Neural progenitor cell (in vitro differentiated cells): ENCODE data around the gene SRSF4. TPM values are rescaled to one million over a fixed set of nuclear protein-coding genes. Genes with fewer than 3 reads are reported as not detected.
"Not testable (repeated sequence)": the region's sequence is repeated elsewhere in the genome, so short reads cannot be mapped to it uniquely, and the experiment has no call there.

Experiments used
- DNase-seq: peaks from one replicate; pipeline ENCODE4 v3.0.0-alpha.2; 2016; ENCODE audit warnings: low spot score
- H2AFZ ChIP-seq: fragments of 200-600 bp; sonication (generic); replicated peaks from 2 replicates; pipeline ENCODE4 v1.6.1; 2016; ENCODE audit warnings: antibody characterized with exemption
- H3F3A ChIP-seq: fragments of 200-600 bp; sonication (generic); 2 replicates; pipeline ENCODE4 v1.6.1; 2016; ENCODE audit warnings: antibody characterized with exemption, low read depth
- H3K27ac ChIP-seq: fragments of 200-600 bp; sonication (generic); 2 replicates; pipeline ENCODE4 v1.5.1; 2016; ENCODE audit warnings: mild to moderate bottlenecking
- H3K27me3 ChIP-seq: fragments of 200-600 bp; sonication (generic); 2 replicates; pipeline ENCODE4 v1.6.1; 2016; ENCODE audit warnings: mild to moderate bottlenecking, moderate library complexity
- H3K36me3 ChIP-seq: fragments of 200-600 bp; sonication (generic); 2 replicates; pipeline ENCODE4 v1.5.1; 2016
- H3K4me1 ChIP-seq: fragments of 200-600 bp; sonication (generic); 2 replicates; pipeline ENCODE4 v1.6.1; 2016; ENCODE audit warnings: mixed run types
- H3K4me2 ChIP-seq: fragments of 200-600 bp; sonication (generic); 2 replicates; pipeline ENCODE4 v1.6.1; 2016
- H3K4me3 ChIP-seq: fragments of 200-600 bp; sonication (generic); 2 replicates; pipeline ENCODE4 v1.5.1; 2016
- H3K79me2 ChIP-seq: fragments of 200-600 bp; sonication (generic); 2 replicates; pipeline ENCODE4 v1.6.1; 2016; ENCODE audit warnings: low read depth
- H3K9ac ChIP-seq: fragments of 200-600 bp; sonication (generic); 2 replicates; pipeline ENCODE4 v1.6.1; 2016
- H3K9me3 ChIP-seq: fragments of 200-600 bp; sonication (generic); 2 replicates; pipeline ENCODE4 v1.5.1; 2016; ENCODE audit warnings: low read depth
- H4K20me1 ChIP-seq: fragments of 200-600 bp; sonication (generic); 2 replicates; pipeline ENCODE4 v1.6.1; 2016; ENCODE audit warnings: low read depth
- H3K27ac Mint-ChIP-seq: 3 replicates; pipeline ENCODE4 v1.8.0; 2021; ENCODE audit warnings: mixed read lengths
- H3K27me3 Mint-ChIP-seq: 2 replicates; pipeline ENCODE4 v1.8.0; 2022; ENCODE audit warnings: low read depth, mild to moderate bottlenecking, inconsistent platforms, moderate library complexity, mixed read lengths; ENCODE audit not compliant: insufficient read depth
- H3K36me3 Mint-ChIP-seq: 3 replicates; pipeline ENCODE4 v1.8.0; 2021; ENCODE audit warnings: mixed read lengths
- H3K4me1 Mint-ChIP-seq: 3 replicates; pipeline ENCODE4 v1.8.0; 2021; ENCODE audit warnings: mixed read lengths
- H3K4me3 Mint-ChIP-seq: 3 replicates; pipeline ENCODE4 v1.8.0; 2021; ENCODE audit warnings: mild to moderate bottlenecking, moderate library complexity, mixed read lengths
- H3K9me3 Mint-ChIP-seq: 3 replicates; pipeline ENCODE4 v1.8.0; 2020; ENCODE audit warnings: mixed read lengths
- EZH2 ChIP-seq: fragments of 200-600 bp; sonication (generic); IDR thresholded peaks from 2 replicates; pipeline ENCODE4 v1.6.1; 2017; ENCODE audit warnings: antibody characterized with exemption, mild to moderate bottlenecking, moderate library complexity
- EZH2phosphoT487 ChIP-seq: fragments of 200-600 bp; sonication (generic); IDR thresholded peaks from 2 replicates; pipeline ENCODE4 v1.6.1; 2017; ENCODE audit warnings: antibody characterized with exemption
- total RNA-seq: library from RNA; depleted of rRNA; stranded (reverse); fragments of >200 nt; gene quantifications from 2 replicates; pipeline ENCODE4 v1.2.3, GENCODE V29; 2015; ENCODE audit warnings: low replicate concordance
- TF ChIP-seq, protein P1 (sequence below): fragments of 200-600 bp; sonication (generic); IDR thresholded peaks from 2 replicates; pipeline ENCODE4 v1.5.1; 2017; ENCODE audit warnings: antibody characterized with exemption, mild to moderate bottlenecking

SRSF4 gene
- total RNA-seq, 1 donor from 2014 or later = 73.2 TPM

DNA sequence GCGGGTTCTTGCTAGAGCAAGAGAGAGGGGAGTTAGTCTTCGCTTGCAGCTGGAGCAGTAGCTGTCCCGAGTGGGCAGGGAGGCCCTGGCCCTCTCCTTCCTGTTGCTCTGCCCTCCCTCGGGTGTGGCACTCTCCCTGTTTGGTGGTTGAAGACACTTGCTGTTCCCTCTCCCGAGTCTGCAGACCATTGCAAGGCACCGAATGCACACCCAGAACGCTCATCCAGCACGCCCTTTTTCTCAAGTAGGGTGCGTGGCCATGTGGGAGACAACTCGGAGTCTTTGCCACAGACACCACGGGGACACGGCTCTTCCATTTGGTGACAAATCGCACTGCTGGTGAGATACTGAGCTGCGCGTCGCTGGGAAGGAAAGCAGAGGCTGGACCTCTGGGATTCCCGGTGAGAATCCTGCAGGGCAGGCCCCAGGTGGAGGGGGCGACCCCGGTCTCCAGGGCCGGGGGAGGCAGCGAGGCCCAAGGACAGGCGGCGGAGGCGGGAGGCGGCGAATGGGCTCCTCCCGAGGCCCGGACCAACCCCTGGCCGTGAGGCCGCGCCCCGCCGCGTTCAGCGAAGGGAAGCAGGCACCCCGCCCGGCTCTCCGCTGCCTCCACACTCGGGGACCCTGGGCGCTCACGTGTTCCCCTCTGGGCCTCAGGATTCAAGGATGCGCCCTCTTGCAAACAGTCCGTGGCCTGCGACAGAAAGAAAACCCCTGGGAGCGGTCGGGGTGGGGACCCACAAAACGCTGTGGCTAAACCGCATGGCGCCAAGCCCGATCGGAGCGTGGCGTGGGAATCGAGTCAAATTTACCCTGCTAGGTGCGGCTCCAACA is 47.6 kb downstream of the SRSF4 start:
- no peaks in the 10 kb centered on the region for H3K27me3 ChIP-seq

DNA sequence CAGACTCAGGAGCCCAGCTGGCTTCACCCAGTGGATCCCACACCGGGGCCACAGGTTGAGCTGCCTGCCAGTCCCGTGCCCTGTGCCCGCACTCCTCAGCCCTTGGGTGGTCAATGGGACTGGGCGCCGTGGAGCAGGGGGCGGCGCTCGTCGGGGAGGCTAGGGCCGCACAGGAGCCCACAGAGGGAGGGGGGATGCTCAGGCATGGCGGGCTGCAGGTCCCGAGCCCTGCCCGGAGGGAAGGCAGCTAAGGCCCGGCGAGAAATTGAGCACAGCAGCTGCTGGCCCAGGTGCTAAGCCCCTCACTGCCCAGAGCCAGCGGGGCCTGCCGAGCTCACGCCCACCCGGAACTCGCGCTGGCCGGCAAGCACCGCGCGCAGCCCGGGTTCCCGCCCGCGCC is 50.6 kb downstream of the SRSF4 start:
- not testable (repeated sequence) for H3F3A ChIP-seq, H3K27ac Mint-ChIP-seq, H4K20me1 ChIP-seq, H3K4me1 ChIP-seq, H3K27me3 ChIP-seq, H3K9me3 ChIP-seq, H3K4me3 Mint-ChIP-seq, H3K79me2 ChIP-seq, DNase-seq, H3K9me3 Mint-ChIP-seq, H3K9ac ChIP-seq, H3K27me3 Mint-ChIP-seq, H3K27ac ChIP-seq, H3K4me3 ChIP-seq, H2AFZ ChIP-seq, H3K36me3 ChIP-seq, H3K36me3 Mint-ChIP-seq, H3K4me2 ChIP-seq
- peaks cover 13% of the 10 kb centered on the region for H3K4me1 Mint-ChIP-seq

More for the DNA sequence above, 47.6 kb downstream of the SRSF4 start:
- Mint-ChIP-seq H3K27ac (peak overlapping the region; percentile 46), H3K27me3 (peaks cover 2% of the 10 kb centered on the region), H3K4me3 (no peak overlapping the region), H3K9me3 (no peaks in the 10 kb centered on the region), H3K36me3 (no peaks in the 10 kb centered on the region), H3K4me1 (peaks cover 17% of the 10 kb centered on the region)
- no peaks in the 10 kb centered on the region for H3F3A ChIP-seq
- no peak overlapping the region for H3K4me3 ChIP-seq
- no peaks in the 10 kb centered on the region for H4K20me1 ChIP-seq
- H3K4me2 ChIP-seq = no peak overlapping the region
- H3K4me1 ChIP-seq = no peaks in the 10 kb centered on the region
- no peak overlapping the region for H2AFZ ChIP-seq
- no peaks in the 10 kb centered on the region for H3K9me3 ChIP-seq
- no peak overlapping the region for H3K9ac ChIP-seq
- no peak for DNase-seq
- no peaks in the 10 kb centered on the region for H3K36me3 ChIP-seq
- TF ChIP-seq EZH2phosphoT487 = no peak
- TF ChIP-seq, protein P1, sequence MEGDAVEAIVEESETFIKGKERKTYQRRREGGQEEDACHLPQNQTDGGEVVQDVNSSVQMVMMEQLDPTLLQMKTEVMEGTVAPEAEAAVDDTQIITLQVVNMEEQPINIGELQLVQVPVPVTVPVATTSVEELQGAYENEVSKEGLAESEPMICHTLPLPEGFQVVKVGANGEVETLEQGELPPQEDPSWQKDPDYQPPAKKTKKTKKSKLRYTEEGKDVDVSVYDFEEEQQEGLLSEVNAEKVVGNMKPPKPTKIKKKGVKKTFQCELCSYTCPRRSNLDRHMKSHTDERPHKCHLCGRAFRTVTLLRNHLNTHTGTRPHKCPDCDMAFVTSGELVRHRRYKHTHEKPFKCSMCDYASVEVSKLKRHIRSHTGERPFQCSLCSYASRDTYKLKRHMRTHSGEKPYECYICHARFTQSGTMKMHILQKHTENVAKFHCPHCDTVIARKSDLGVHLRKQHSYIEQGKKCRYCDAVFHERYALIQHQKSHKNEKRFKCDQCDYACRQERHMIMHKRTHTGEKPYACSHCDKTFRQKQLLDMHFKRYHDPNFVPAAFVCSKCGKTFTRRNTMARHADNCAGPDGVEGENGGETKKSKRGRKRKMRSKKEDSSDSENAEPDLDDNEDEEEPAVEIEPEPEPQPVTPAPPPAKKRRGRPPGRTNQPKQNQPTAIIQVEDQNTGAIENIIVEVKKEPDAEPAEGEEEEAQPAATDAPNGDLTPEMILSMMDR = no peak
- no peak for TF ChIP-seq EZH2
- no peak overlapping the region for H3K27ac ChIP-seq
- H3K79me2 ChIP-seq = no peaks in the 10 kb centered on the region

DNA sequence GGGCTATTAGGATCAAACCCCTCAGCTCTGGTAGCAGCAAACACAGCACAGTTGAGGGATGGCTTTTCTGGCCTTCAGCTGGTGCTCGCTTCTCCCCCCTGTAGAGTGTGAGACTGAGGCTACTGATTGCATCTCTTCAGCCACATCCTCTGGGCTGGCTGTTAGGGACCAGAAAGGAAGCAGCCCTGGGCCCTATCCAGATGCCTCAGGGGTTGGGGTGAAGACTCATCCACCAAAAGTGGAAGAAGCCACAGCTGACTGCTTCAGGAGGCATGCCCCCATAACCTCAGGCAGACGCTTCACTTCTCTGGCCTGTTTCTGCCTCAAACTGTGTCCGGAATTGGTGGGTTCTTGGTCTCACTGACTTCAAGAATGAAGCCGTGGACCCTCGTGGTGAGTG is 51.8 kb downstream of the SRSF4 start:
- peaks cover 17% of the 10 kb centered on the region for H3K4me1 Mint-ChIP-seq
- no peaks in the 10 kb centered on the region for H3K36me3 Mint-ChIP-seq
- H3K9ac ChIP-seq = no peak overlapping the region
- DNase-seq = no peak
- no peak overlapping the region for H3K27ac Mint-ChIP-seq
- H3K79me2 ChIP-seq = no peaks in the 10 kb centered on the region
- H3K27me3 Mint-ChIP-seq = peaks cover 9% of the 10 kb centered on the region
- no peak overlapping the region for H2AFZ ChIP-seq
- H4K20me1 ChIP-seq = no peaks in the 10 kb centered on the region
- peaks cover 10% of the 10 kb centered on the region for H3F3A ChIP-seq
- H3K4me2 ChIP-seq = no peak overlapping the region
- H3K27ac ChIP-seq = no peak overlapping the region
- TF ChIP-seq, protein P1 = no peak
- TF ChIP-seq EZH2 (no peak), EZH2phosphoT487 (no peak)
- H3K36me3 ChIP-seq = no peaks in the 10 kb centered on the region
- no peak overlapping the region for H3K4me3 Mint-ChIP-seq
- H3K9me3 Mint-ChIP-seq = no peaks in the 10 kb centered on the region
- no peaks in the 10 kb centered on the region for H3K9me3 ChIP-seq
- peaks cover 3% of the 10 kb centered on the region for H3K4me1 ChIP-seq
- peaks cover 12% of the 10 kb centered on the region for H3K27me3 ChIP-seq
- H3K4me3 ChIP-seq = no peak overlapping the region

DNA sequence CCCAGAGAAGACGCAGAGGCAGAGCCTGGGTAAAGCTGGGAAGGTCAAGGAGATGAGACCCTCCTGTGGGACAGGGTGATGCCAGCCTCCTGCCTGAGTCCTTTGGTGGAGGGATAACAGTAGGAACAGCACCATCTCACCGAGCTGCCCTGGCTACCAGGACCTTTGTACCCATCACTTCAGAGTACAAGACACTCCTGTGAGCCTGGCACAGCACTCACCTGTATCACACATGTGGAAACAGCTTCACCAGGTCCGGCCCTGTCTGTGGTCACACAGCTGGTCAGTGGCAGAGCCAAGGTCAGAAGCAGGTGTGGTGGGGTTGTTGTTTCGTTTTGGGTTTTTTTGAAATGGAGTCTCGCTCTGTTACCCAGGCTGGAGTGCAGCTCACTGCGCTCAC is 53.0 kb downstream of the SRSF4 start:
- Mint-ChIP-seq H3K4me3 (no peak overlapping the region), H3K27ac (no peak overlapping the region), H3K27me3 (peaks cover 9% of the 10 kb centered on the region), H3K36me3 (no peaks in the 10 kb centered on the region), H3K9me3 (no peaks in the 10 kb centered on the region), H3K4me1 (peaks cover 17% of the 10 kb centered on the region)
- H3K9ac ChIP-seq = no peak overlapping the region
- no peaks in the 10 kb centered on the region for H3K36me3 ChIP-seq
- no peak for DNase-seq
- no peak overlapping the region for H3K4me2 ChIP-seq
- H3K27ac ChIP-seq = no peak overlapping the region
- H3K27me3 ChIP-seq = peaks cover 24% of the 10 kb centered on the region
- no peak overlapping the region for H2AFZ ChIP-seq
- no peaks in the 10 kb centered on the region for H3K9me3 ChIP-seq
- no peaks in the 10 kb centered on the region for H4K20me1 ChIP-seq
- peaks cover 5% of the 10 kb centered on the region for H3K4me1 ChIP-seq
- H3F3A ChIP-seq = peaks cover 11% of the 10 kb centered on the region
- no peak overlapping the region for H3K4me3 ChIP-seq
- no peaks in the 10 kb centered on the region for H3K79me2 ChIP-seq
- no peak for TF ChIP-seq EZH2
- TF ChIP-seq EZH2phosphoT487 = no peak
